ENCODE data around the gene IL5.

IL5 gene

DNA sequence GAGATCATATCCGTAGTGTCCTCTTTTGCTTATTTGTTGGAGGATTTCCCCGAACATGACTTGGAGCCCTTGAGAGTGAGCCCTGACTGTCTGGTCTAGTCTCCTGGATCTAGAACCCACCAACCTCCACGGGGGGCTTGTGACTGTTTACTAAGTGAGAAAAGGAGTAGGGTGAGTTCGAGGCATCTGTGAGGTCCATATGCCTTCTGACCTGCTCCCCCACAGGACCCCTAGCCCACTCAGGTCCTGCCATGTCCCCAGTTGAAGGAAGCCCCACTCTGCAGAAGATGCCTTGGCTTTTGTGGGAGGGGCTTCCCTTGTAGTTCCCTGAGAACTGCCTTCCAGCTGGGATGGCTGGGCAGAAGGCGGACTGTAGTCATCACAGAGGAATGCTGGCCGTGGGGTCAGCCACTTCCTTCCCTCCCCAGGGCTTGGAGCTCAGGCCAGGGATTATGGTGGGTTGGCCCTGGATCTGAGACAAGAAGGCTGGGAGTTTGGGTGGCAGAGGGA, 45.8 kb downstream of the IL5 start:
- Histone ChIP-seq H3K27me3 (no peaks in the 10 kb centered on the region), H3K9ac (peak overlapping the region in 10 of 11 experiments; percentile 76 to 85 (median 82); a peak in 17 of 22 replicates), H3K27ac (peak overlapping the region; percentile 23 to 92 (median 85); a peak in 19 of 22 replicates), H3K4me1 (peaks cover 48 to 90% (median 85%) of the 10 kb centered on the region in 10 experiments), H3K4me2 (peak overlapping the region; percentile 79 to 97 (median 92)), H3K9me3 (replicated peaks in 1 of 11) (no peaks in the 10 kb centered on the region), H4K20me1 (no peaks in the 10 kb centered on the region), H3K36me3 (no peaks in the 10 kb centered on the region), H3K4me3 (peak overlapping the region; percentile 60 to 78 (median 70); a peak in 16 of 20 replicates)
- TF ChIP-seq Cebpa-rat (IDR thresholded peaks at IDR 0.05) = no peak

DNA sequence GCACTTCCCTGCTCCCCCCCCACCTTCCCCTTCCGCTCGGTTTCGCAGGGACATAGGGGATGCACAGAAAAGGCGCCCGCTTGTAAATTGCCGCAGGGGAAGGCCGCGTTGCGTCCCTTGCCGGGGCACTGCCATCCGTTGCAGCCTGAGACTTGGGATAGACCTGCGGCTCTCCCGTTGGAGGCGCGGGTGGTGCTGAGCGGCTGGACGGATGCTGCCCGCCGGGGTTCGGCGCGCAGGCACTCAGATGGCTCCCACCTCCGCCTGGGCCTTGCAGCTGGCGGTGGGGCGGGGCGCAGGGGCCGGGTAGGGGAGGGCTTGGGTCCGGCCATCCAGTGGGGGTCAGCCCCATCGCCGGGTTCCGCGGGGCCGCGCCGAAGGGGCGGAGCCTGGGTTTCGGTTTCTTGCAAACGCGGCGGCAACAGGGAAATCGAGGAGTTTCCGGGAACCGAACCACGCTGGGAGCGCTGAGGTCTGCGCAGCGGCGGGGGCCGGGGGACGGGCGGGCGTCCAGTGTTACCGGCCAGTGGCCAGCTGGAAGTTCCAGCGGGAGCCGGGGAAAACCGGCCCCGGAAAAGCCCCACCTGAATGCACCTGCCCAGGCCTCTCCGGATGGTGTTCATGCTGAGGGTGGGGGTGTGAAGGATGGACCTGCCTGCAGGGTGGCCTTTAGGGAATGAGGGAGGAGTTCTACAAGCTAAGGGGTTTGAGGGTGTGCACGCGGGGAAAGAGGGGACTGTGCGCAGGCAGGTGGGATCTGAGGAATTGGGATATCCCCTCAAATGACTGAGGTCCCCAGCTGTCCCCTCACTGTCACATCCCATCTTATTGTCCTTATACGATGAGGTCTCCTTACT, 46.5 kb downstream of the IL5 start:
- Histone ChIP-seq H3K27ac (peak overlapping the region; percentile 71 to 92 (median 85); a peak in 21 of 22 replicates), H3K4me3 (peak overlapping the region; percentile 60 to 78 (median 70)), H3K9me3 (replicated peaks in 1 of 11) (no peaks in the 10 kb centered on the region), H3K4me1 (peaks cover 53 to 90% (median 86%) of the 10 kb centered on the region in 10 experiments), H3K4me2 (peak overlapping the region; percentile 79 to 97 (median 92)), H3K27me3 (no peaks in the 10 kb centered on the region), H4K20me1 (no peaks in the 10 kb centered on the region), H3K9ac (peak overlapping the region; percentile 76 to 85 (median 81); a peak in 21 of 22 replicates), H3K36me3 (no peaks in the 10 kb centered on the region)
- TF ChIP-seq Cebpa-rat (IDR thresholded peaks at IDR 0.05) = no peak

DNA sequence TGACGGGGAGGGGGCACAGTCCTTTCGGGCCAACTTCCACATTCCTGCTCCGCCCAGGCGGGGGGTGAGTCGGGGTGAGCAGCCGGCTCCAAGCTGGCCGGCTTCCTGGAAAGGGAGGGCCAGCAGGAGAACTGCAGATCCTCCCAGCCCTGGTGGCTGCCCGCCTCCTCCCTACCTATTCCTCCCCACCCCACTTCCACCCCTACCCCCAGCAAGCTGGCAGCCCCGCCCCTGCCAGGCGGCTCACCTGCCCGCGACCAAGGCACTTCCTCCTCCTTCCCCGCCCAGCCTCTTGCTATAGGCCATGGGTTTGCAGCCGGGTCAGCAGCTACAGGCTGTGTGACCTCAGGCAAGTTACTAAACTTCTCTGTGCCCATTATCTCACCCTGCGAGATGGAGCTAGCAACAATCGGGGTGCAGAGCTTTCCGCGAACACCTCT, 47.1 kb downstream of the IL5 start:
- H3K27ac ChIP-seq = peak overlapping the region; percentile 71 to 92 (median 85)
- no peak for TF ChIP-seq Cebpa-rat (IDR thresholded peaks at IDR 0.05)
- no peaks in the 10 kb centered on the region for H3K27me3 ChIP-seq
- H3K9ac ChIP-seq = peak overlapping the region; percentile 76 to 85 (median 81)
- no peaks in the 10 kb centered on the region for H3K36me3 ChIP-seq
- H3K4me3 ChIP-seq = peak overlapping the region; percentile 60 to 78 (median 70)
- H3K4me2 ChIP-seq = peak overlapping the region; percentile 79 to 97 (median 92)
- H3K4me1 ChIP-seq = peaks cover 54 to 90% (median 86%) of the 10 kb centered on the region in 10 experiments
- H3K9me3 ChIP-seq (replicated peaks in 1 of 11) = no peaks in the 10 kb centered on the region
- no peaks in the 10 kb centered on the region for H4K20me1 ChIP-seq

DNA sequence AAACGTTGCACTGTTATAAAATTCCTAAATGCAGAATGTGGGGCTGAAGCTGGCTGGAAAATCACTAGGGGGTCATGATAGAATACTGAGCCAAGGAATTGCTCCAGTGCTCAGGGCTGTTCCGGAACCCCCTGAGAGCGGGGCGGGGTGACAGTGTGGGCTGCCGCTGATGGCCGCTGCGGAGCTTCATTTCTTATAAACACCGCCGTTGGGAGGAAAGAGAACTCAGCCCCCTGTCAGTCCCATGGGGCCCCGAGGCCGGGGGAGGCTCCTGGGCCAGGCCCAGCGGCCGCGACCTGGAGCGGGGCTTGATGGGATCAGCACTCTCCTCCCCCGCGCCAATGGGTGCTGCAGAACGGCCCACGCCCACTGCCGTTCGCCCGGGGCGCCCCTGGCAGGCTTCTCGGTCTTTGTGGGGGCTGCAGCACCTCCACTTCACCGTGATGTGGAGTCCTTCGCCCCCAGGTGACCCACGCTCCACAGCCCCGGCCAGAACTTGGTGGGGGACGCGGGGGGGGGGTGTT, 47.6 kb downstream of the IL5 start:
- TF ChIP-seq Cebpa-rat (IDR thresholded peaks at IDR 0.05) = no peak
- Histone ChIP-seq H3K36me3 (no peaks in the 10 kb centered on the region), H3K4me1 (peaks cover 51 to 89% (median 85%) of the 10 kb centered on the region in 10 experiments), H3K4me3 (peak overlapping the region; percentile 60 to 78 (median 70)), H4K20me1 (no peaks in the 10 kb centered on the region), H3K9me3 (replicated peaks in 1 of 11) (no peaks in the 10 kb centered on the region), H3K9ac (peak overlapping the region; percentile 76 to 85 (median 81)), H3K27me3 (no peaks in the 10 kb centered on the region), H3K4me2 (peak overlapping the region; percentile 79 to 97 (median 92)), H3K27ac (peak overlapping the region; percentile 71 to 92 (median 85))

DNA sequence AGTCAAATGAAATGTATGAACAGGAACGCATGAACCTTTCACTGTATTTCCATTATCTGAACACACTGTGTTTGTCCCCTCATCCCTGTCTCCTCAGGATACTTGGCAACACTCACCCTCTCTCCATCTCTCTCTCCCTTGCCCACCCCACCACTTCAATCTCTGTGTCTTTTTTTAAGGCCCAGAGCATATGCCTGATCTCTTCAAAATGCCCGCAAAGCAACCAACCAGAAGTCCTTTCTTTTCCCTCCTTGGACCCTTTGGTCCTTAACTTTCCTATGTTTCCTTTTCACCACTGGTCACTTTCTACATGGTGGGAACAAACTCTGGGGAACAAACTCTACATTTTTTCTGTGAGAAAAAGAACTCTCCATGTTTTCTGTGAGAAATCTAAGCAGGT, 49.5 kb downstream of the IL5 start:
- H4K20me1 ChIP-seq = peaks cover 12 to 17% (median 17%) of the 10 kb centered on the region in 11 experiments
- H3K4me3 ChIP-seq = no peak overlapping the region
- peak overlapping the region in 7 of 11 experiments; percentile 79 to 92 (median 87); a peak in 10 of 22 replicates for H3K27ac ChIP-seq
- H3K4me2 ChIP-seq = peak overlapping the region; percentile 79 to 97 (median 92); a peak in 21 of 22 replicates
- peaks cover 3 to 13% (median 9%) of the 10 kb centered on the region in 11 experiments; a peak in 19 of 22 replicates for H3K36me3 ChIP-seq
- H3K27me3 ChIP-seq = no peaks in the 10 kb centered on the region
- H3K4me1 ChIP-seq = peaks cover 56 to 72% (median 68%) of the 10 kb centered on the region in 10 experiments
- no peak for TF ChIP-seq Cebpa-rat (IDR thresholded peaks at IDR 0.05)
- H3K9ac ChIP-seq = peak overlapping the region in 7 of 11 experiments; percentile 1 to 84 (median 81); a peak in 7 of 22 replicates
- no peaks in the 10 kb centered on the region; a peak in 1 of 22 replicates for H3K9me3 ChIP-seq (replicated peaks in 1 of 11)

DNA sequence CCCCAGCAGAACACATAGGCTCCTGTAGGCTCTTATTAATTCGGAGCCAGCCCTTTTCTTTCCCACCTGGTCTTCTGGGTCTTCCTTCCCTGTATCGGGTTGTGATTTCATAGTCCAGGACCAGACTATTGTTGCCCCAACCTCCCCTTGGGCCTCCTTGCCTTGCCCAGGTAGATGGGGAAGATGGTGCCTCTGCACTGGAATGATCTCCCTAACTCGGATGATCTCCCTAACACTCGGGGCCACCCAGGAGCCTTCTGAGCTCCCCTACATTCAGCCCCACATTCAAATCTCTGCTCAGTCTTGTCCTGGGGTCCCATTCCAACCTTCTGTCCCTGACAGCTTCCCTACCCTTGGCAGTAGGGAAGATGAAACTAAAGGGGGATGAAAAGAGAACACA, 50.1 kb downstream of the IL5 start:
- H3K9me3 ChIP-seq (replicated peaks in 1 of 11) = no peaks in the 10 kb centered on the region; a peak in 1 of 22 replicates
- peaks cover 62 to 73% (median 69%) of the 10 kb centered on the region in 10 experiments for H3K4me1 ChIP-seq
- peaks cover 18 to 23% (median 23%) of the 10 kb centered on the region in 11 experiments for H4K20me1 ChIP-seq
- H3K27me3 ChIP-seq = no peaks in the 10 kb centered on the region
- peaks cover 9 to 18% (median 15%) of the 10 kb centered on the region in 11 experiments; a peak in 19 of 22 replicates for H3K36me3 ChIP-seq
- H3K4me3 ChIP-seq = no peak overlapping the region
- peak overlapping the region in 2 of 11 experiments; percentile 42 to 84; a peak in 3 of 22 replicates for H3K9ac ChIP-seq
- TF ChIP-seq Cebpa-rat (IDR thresholded peaks at IDR 0.05) = no peak
- peak overlapping the region in 4 of 11 experiments; percentile 36 to 92 (median 87); a peak in 4 of 22 replicates for H3K27ac ChIP-seq
- H3K4me2 ChIP-seq = peak overlapping the region; percentile 79 to 97 (median 92); a peak in 18 of 22 replicates

DNA sequence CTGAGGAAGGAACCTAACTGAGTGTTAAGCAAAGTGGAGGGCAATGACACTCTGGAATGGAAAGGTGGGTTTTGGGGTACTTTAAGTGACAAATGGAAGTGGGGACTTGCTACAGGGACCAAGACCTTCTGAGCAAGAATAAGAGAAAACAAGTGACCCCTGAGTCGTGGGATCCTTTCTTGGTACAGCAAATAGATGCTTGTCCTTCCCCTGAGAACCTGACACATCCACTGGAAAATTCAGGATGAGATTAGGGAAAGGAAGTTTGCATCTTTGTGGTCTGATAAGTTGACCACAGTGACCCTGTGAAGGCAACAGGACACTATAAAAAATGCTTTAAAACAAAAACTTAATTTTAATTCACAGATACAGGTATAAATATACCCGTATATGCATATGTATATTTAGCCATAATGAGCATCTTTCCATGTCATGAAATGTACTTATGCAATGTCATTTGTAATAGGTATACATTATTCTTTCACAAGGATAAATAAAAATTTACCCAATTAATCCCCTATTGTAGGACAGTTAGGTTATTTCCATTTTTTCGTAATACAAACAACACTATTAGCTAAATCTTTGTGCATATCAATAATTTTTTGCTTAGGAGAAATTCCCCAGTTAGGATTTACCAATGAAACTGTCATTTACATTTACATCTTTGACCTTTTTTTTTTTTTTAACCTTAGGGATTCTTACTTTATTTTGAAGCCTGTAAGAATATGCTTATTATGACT, 50.8 kb downstream of the IL5 start:
- no peaks in the 10 kb centered on the region for H3K27me3 ChIP-seq
- peaks cover 66 to 73% (median 69%) of the 10 kb centered on the region in 10 experiments for H3K4me1 ChIP-seq
- H3K4me3 ChIP-seq = no peak overlapping the region
- peaks cover 12 to 25% (median 22%) of the 10 kb centered on the region in 11 experiments for H3K36me3 ChIP-seq
- H4K20me1 ChIP-seq = peaks cover 25 to 30% (median 30%) of the 10 kb centered on the region in 11 experiments
- H3K9ac ChIP-seq = no peak overlapping the region
- no peaks in the 10 kb centered on the region; a peak in 1 of 22 replicates for H3K9me3 ChIP-seq (replicated peaks in 1 of 11)
- H3K4me2 ChIP-seq = peak overlapping the region; percentile 88 to 99 (median 96)
- TF ChIP-seq Cebpa-rat (IDR thresholded peaks at IDR 0.05) = no peak
- H3K27ac ChIP-seq = peak overlapping the region in 2 of 11 experiments; percentile 89 to 96; a peak in 2 of 22 replicates

Data from BLaER1 treated with 17β-estradiol and CSF1 and Interleukin-3, amounts not matched to agents 10 nM and 100 nM (cell line).